ENCODE measurements around the gene FHAD1.

Gene FHAD1

GRCh38 chr1:15312626-15313411 lies 65.8 kb downstream of the FHAD1 start:
- Histone ChIP-seq H2AFZ (ENCODE audit: low read length) (no peak overlapping the region), H3K4me2 (ENCODE audit: low read depth, low read length) (no peak overlapping the region), H3K79me2 (ENCODE audit: low read length) (no peaks in the 10 kb centered on the region), H4K20me1 (ENCODE audit: insufficient read depth, low read length) (no peaks in the 10 kb centered on the region), H3K36me3 (replicated peaks; ENCODE audit: insufficient read depth, low read length) (no peaks in the 10 kb centered on the region), H3K9me2 (replicated peaks; ENCODE audit: insufficient read depth, low read length) (no peaks in the 10 kb centered on the region), H3K27me3 (replicated peaks; ENCODE audit: insufficient read depth, low read length) (no peaks in the 10 kb centered on the region), H3K9me3 (replicated peaks; ENCODE audit: insufficient read depth, low read length) (no peaks in the 10 kb centered on the region), H3F3A (ENCODE audit: insufficient read depth, low read length) (no peaks in the 10 kb centered on the region), H3K27ac (ENCODE audit: low read length) (no peak overlapping the region), H3K4me1 (ENCODE audit: low read length) (no peaks in the 10 kb centered on the region), H3K9ac (ENCODE audit: low read length) (no peak overlapping the region), H3K4me3 (ENCODE audit: low read length) (no peak overlapping the region)
- no peak for DNase-seq
- TF ChIP-seq EZH2 (optimal IDR thresholded peaks at IDR 0.05; ENCODE audit: low read depth, low read length) (no peak), EZH2phosphoT487 (IDR thresholded peaks at IDR 0.05; ENCODE audit: low read length) (no peak), CTCF (IDR thresholded peaks at IDR 0.05; ENCODE audit: low read length) (no peak)

GRCh38 chr1:15314328-15315281 lies 67.6 kb downstream of the FHAD1 start:
- Histone ChIP-seq H3K27me3 (replicated peaks; ENCODE audit: insufficient read depth, low read length) (0 out of 2 replicates have a peak, but pooled peaks cover 3% of the 10 kb centered on the region), H3K9me2 (replicated peaks; ENCODE audit: insufficient read depth, low read length) (no peaks in the 10 kb centered on the region), H3K27ac (ENCODE audit: low read length) (no peak overlapping the region), H3K4me1 (ENCODE audit: low read length) (no peaks in the 10 kb centered on the region), H3K9me3 (replicated peaks; ENCODE audit: insufficient read depth, low read length) (no peaks in the 10 kb centered on the region), H2AFZ (ENCODE audit: low read length) (no peak overlapping the region), H3F3A (ENCODE audit: insufficient read depth, low read length) (no peaks in the 10 kb centered on the region), H4K20me1 (ENCODE audit: insufficient read depth, low read length) (no peaks in the 10 kb centered on the region), H3K79me2 (ENCODE audit: low read length) (no peaks in the 10 kb centered on the region), H3K9ac (ENCODE audit: low read length) (no peak overlapping the region), H3K36me3 (replicated peaks; ENCODE audit: insufficient read depth, low read length) (no peaks in the 10 kb centered on the region), H3K4me2 (ENCODE audit: low read depth, low read length) (no peak overlapping the region), H3K4me3 (ENCODE audit: low read length) (no peak overlapping the region)
- TF ChIP-seq EZH2phosphoT487 (IDR thresholded peaks at IDR 0.05; ENCODE audit: low read length) (no peak), CTCF (IDR thresholded peaks at IDR 0.05; ENCODE audit: low read length) (no peak), EZH2 (optimal IDR thresholded peaks at IDR 0.05; ENCODE audit: low read depth, low read length) (no peak)
- no peak for DNase-seq

GRCh38 chr1:15315815-15316214 lies 68.8 kb downstream of the FHAD1 start:
- no peaks in the 10 kb centered on the region for H3K9me2 ChIP-seq (replicated peaks; ENCODE audit: insufficient read depth, low read length)
- no peak overlapping the region for H3K4me3 ChIP-seq (ENCODE audit: low read length)
- H4K20me1 ChIP-seq (ENCODE audit: insufficient read depth, low read length): no peaks in the 10 kb centered on the region
- no peak overlapping the region for H3K27ac ChIP-seq (ENCODE audit: low read length)
- no peaks in the 10 kb centered on the region for H3F3A ChIP-seq (ENCODE audit: insufficient read depth, low read length)
- DNase-seq: no peak
- H3K4me2 ChIP-seq (ENCODE audit: low read depth, low read length): no peak overlapping the region
- H3K36me3 ChIP-seq (replicated peaks; ENCODE audit: insufficient read depth, low read length): no peaks in the 10 kb centered on the region
- TF ChIP-seq CTCF (IDR thresholded peaks at IDR 0.05; ENCODE audit: low read length) (no peak), EZH2 (optimal IDR thresholded peaks at IDR 0.05; ENCODE audit: low read depth, low read length) (no peak), EZH2phosphoT487 (IDR thresholded peaks at IDR 0.05; ENCODE audit: low read length) (no peak)
- H2AFZ ChIP-seq (ENCODE audit: low read length): no peak overlapping the region
- no peaks in the 10 kb centered on the region for H3K79me2 ChIP-seq (ENCODE audit: low read length)
- H3K9me3 ChIP-seq (replicated peaks; ENCODE audit: insufficient read depth, low read length): no peaks in the 10 kb centered on the region
- H3K27me3 ChIP-seq (replicated peaks; ENCODE audit: insufficient read depth, low read length): 0 out of 2 replicates have a peak, but pooled peaks cover 3% of the 10 kb centered on the region
- H3K9ac ChIP-seq (ENCODE audit: low read length): no peak overlapping the region
- H3K4me1 ChIP-seq (ENCODE audit: low read length): no peaks in the 10 kb centered on the region

Data from MM.1S (cell line).